Caco-2 (cell line): ENCODE results near the gene ZNF724. TPM values are rescaled to one million over a fixed set of nuclear protein-coding genes. Genes with fewer than 3 reads are reported as not detected.
"Not testable (repeated sequence)": the region's sequence is repeated elsewhere in the genome, so short reads cannot be mapped to it uniquely, and the experiment has no call there.

Source experiments
- BruUV-seq: library from RNA; stranded (reverse); fragments of 400-500 nt; replicated peaks from 2 replicates; lab custom pipeline; 2021; lab: Mats Ljungman, UMichigan
- CTCF ChIA-PET: fragments of 300-600 bp; sonication (Branson Sonifier 250); formaldehyde crosslinking; loops from one replicate; lab custom pipeline; 2022; ENCODE audit warnings: antibody characterized with exemption; lab: Charles Lee
- POLR2A ChIA-PET: fragments of 300-600 bp; sonication (Branson Sonifier 250); formaldehyde crosslinking; loops from one replicate; lab custom pipeline; 2022; ENCODE audit warnings: antibody characterized with exemption; lab: Charles Lee
- DNase-seq, 2 experiments: peaks; one replicate each; pipeline versions ENCODE4 v3.0.0 to v3.0.0-alpha.2; 2020 to 2022
- H3K27me3 ChIP-seq: replicated peaks from 2 replicates; pipeline ENCODE4 v1.6.0; 2011; ENCODE audit warnings: low read length; ENCODE audit not compliant: control insufficient read depth, insufficient read depth
- H3K36me3 ChIP-seq: 2 replicates; pipeline ENCODE4 v1.5.1; 2011; ENCODE audit warnings: low read length; ENCODE audit not compliant: control insufficient read depth, insufficient read depth
- H3K4me1 ChIP-seq: fragments of 250-450 bp; sonication (Bioruptor Pico); 2 replicates; pipeline ENCODE4 v1.5.1; 2020; ENCODE audit warnings: mild to moderate bottlenecking
- H3K4me3 ChIP-seq: 2 replicates; pipeline ENCODE4 v1.5.1; 2011; ENCODE audit warnings: low read depth, mild to moderate bottlenecking, control low read depth, low read length
- H3K9me3 ChIP-seq: fragments of 250-450 bp; sonication (Bioruptor Pico); 2 replicates; pipeline ENCODE4 v1.5.1; 2020; ENCODE audit warnings: mild to moderate bottlenecking, moderate library complexity
- H3K27ac Mint-ChIP-seq: one replicate; pipeline ENCODE4 v1.8.0; 2022; ENCODE audit warnings: mixed read lengths; ENCODE audit not compliant: unreplicated experiment
- H3K27me3 Mint-ChIP-seq: one replicate; pipeline ENCODE4 v1.8.0; 2022; ENCODE audit warnings: mixed read lengths; ENCODE audit not compliant: insufficient read depth, unreplicated experiment
- H3K36me3 Mint-ChIP-seq: one replicate; pipeline ENCODE4 v1.8.0; 2022; ENCODE audit warnings: mild to moderate bottlenecking, mixed read lengths; ENCODE audit not compliant: insufficient read depth, unreplicated experiment
- H3K4me1 Mint-ChIP-seq: one replicate; pipeline ENCODE4 v1.8.0; 2022; ENCODE audit warnings: low read depth, mixed read lengths; ENCODE audit not compliant: unreplicated experiment
- H3K4me3 Mint-ChIP-seq: one replicate; pipeline ENCODE4 v1.8.0; 2022; ENCODE audit warnings: mild to moderate bottlenecking, moderate library complexity, mixed read lengths; ENCODE audit not compliant: unreplicated experiment
- H3K9me3 Mint-ChIP-seq: one replicate; pipeline ENCODE4 v1.8.0; 2022; ENCODE audit warnings: mixed read lengths; ENCODE audit not compliant: unreplicated experiment
- intact Hi-C: fragments of 100-400 bp; cut with micrococcal nuclease; formaldehyde crosslinking; loops from one replicate; pipeline ENCODE4 v1.10.0; 2022; ENCODE audit not compliant: unreplicated experiment
- total RNA-seq: library from RNA; stranded (reverse); gene quantifications from 2 replicates; pipeline ENCODE4 v1.2.3, GENCODE V29; 2022
- TF ChIP-seq, protein P1 (sequence below), 2 experiments: fragments of 200-600 bp in 1 of 2; IDR thresholded peaks; 1 replicate in 1 of 2; 2 replicates in 1 of 2; pipeline versions ENCODE4 v1.5.1 to v1.8.0; 2011 to 2022; ENCODE audit warnings: antibody characterized with exemption in 1 of 2, control low read depth in 1 of 2, inconsistent platforms in 1 of 2, low read depth in 1 of 2, low read length in 1 of 2, mild to moderate bottlenecking in 1 of 2, moderate library complexity in 1 of 2; ENCODE audit not compliant: insufficient read depth in 1 of 2, severe bottlenecking in 1 of 2, unreplicated experiment in 1 of 2

Gene ZNF724
- total RNA-seq, 1 experiment from 2014 or later: 10.6 TPM

DNA sequence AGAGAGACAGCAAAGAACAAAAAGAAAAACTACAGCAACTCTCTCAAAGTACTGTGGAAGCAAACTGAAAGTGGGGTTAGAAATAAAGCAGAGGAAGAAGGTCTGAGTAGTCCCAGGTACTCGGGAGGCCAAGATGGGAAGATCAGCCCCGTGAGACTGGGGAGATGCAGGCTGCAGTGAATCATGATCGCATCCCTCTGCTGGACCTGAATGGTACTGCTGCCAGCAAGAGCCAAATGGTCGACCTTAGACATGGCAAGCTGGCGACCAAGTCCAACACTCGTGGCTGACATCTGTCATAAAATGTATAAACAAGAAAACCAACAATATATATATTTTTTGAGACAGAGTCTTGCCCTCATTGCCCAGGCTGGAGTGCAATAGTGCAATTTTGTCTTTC, 33.7 kb upstream of the ZNF724 start:
- H3K36me3 ChIP-seq: no peaks in the 10 kb centered on the region
- H3K27me3 Mint-ChIP-seq: no peaks in the 10 kb centered on the region
- no peak overlapping the region for H3K4me3 Mint-ChIP-seq
- ChIA-PET CTCF (no interaction called here), POLR2A (no interaction called here)
- no peaks in the 10 kb centered on the region for H3K4me1 Mint-ChIP-seq
- no TSS peak for BruUV-seq
- intact Hi-C loops: no loop called here
- no peaks in the 10 kb centered on the region for H3K27me3 ChIP-seq
- DNase-seq: peak in 1 of 2 experiments; percentile 40
- TF ChIP-seq, protein P1, sequence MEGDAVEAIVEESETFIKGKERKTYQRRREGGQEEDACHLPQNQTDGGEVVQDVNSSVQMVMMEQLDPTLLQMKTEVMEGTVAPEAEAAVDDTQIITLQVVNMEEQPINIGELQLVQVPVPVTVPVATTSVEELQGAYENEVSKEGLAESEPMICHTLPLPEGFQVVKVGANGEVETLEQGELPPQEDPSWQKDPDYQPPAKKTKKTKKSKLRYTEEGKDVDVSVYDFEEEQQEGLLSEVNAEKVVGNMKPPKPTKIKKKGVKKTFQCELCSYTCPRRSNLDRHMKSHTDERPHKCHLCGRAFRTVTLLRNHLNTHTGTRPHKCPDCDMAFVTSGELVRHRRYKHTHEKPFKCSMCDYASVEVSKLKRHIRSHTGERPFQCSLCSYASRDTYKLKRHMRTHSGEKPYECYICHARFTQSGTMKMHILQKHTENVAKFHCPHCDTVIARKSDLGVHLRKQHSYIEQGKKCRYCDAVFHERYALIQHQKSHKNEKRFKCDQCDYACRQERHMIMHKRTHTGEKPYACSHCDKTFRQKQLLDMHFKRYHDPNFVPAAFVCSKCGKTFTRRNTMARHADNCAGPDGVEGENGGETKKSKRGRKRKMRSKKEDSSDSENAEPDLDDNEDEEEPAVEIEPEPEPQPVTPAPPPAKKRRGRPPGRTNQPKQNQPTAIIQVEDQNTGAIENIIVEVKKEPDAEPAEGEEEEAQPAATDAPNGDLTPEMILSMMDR (IDR thresholded peaks at IDR 0.05; ENCODE audit: insufficient read depth in 1 of 2, low read depth in 1 of 2, low read length in 1 of 2, severe bottlenecking in 1 of 2, unreplicated experiment in 1 of 2): peak; percentile 30 to 42
- H3K4me3 ChIP-seq: no peak overlapping the region
- H3K4me1 ChIP-seq: no peaks in the 10 kb centered on the region
- H3K9me3 ChIP-seq: peaks cover 15% of the 10 kb centered on the region; the same call in 1 of the 2 replicates
- no peaks in the 10 kb centered on the region for H3K36me3 Mint-ChIP-seq
- peaks cover 55% of the 10 kb centered on the region for H3K9me3 Mint-ChIP-seq
- H3K27ac Mint-ChIP-seq: no peak overlapping the region

DNA sequence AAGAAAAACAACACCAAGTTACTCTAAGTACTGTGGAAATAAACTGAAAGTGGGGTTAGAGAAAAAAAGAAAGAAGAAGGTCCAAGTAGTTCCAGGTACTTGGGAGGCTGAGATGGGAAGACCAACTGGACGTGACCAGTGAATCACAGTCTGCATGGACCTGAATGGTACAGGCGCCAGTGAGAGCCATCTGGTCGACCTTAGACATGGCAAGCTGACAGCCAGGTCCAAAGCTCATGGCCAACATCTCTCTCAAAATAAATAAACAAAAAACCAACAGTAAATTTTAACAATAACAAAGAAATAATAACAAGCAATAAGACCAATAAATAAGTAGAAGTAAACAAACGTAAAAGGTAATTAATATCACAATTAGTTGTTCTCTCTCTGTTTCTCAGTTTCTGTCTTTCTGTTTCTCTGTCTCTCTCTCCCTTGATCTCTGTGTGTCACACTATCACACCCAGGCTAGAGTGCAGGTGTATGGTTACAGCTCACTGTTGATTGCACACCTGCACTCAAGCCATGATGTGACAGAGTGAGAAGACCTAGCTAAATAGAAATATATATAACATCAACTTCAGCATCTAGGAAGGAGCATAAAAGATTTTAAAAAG, 31.6 kb upstream of the ZNF724 start:
- intact Hi-C loops: no loop called here
- no peak overlapping the region for H3K27ac Mint-ChIP-seq
- no TSS peak for BruUV-seq
- no peaks in the 10 kb centered on the region for H3K36me3 Mint-ChIP-seq
- H3K4me3 Mint-ChIP-seq: no peak overlapping the region
- DNase-seq: no peak
- Histone ChIP-seq H3K27me3 (no peaks in the 10 kb centered on the region), H3K4me3 (no peak overlapping the region), H3K4me1 (peaks cover 11% of the 10 kb centered on the region), H3K9me3 (peaks cover 13% of the 10 kb centered on the region; the same call in 1 of the 2 replicates), H3K36me3 (no peaks in the 10 kb centered on the region)
- ChIA-PET POLR2A (no interaction called here), CTCF (no interaction called here)
- TF ChIP-seq, protein P1 (IDR thresholded peaks at IDR 0.05; ENCODE audit: insufficient read depth in 1 of 2, low read depth in 1 of 2, low read length in 1 of 2, severe bottlenecking in 1 of 2, unreplicated experiment in 1 of 2): no peak
- H3K4me1 Mint-ChIP-seq: peaks cover 5% of the 10 kb centered on the region
- no peaks in the 10 kb centered on the region for H3K27me3 Mint-ChIP-seq
- peaks cover 45% of the 10 kb centered on the region for H3K9me3 Mint-ChIP-seq

GRCh38 chr19:23278118-23278517, 27.9 kb upstream of the ZNF724 start:
- DNase-seq: peak; percentile 32 to 59
- H3K27me3 Mint-ChIP-seq, BruUV-seq, H3K4me1 Mint-ChIP-seq, POLR2A ChIA-PET, H3K27me3 ChIP-seq, H3K36me3 ChIP-seq, CTCF ChIA-PET, H3K4me3 ChIP-seq, H3K27ac Mint-ChIP-seq, H3K36me3 Mint-ChIP-seq: not testable (repeated sequence)
- intact Hi-C loops: loop anchor here (10.0 kb wide), 1 partner anchor 117 kb away; the partner anchor contains the start of gene ZNF91
- peaks cover 11% of the 10 kb centered on the region for H3K4me1 ChIP-seq
- H3K4me3 Mint-ChIP-seq: peak overlapping the region; percentile 31
- peaks cover 16% of the 10 kb centered on the region for H3K9me3 ChIP-seq
- H3K9me3 Mint-ChIP-seq: peaks cover 17% of the 10 kb centered on the region
